Measurements from ENCODE around the gene GAMT.

The GAMT gene

GRCh38 chr19:1396019-1396767 lies 5.1 kb downstream of the GAMT start:
- no peak overlapping the region for H3K9ac ChIP-seq (ENCODE audit: insufficient read length)
- no peaks in the 10 kb centered on the region; the same call in 1 of the 2 replicates for H3K36me3 ChIP-seq (ENCODE audit: insufficient read depth, low read length)
- peak overlapping the region; percentile 32 for H3K4me3 ChIP-seq
- DNase-seq (ENCODE audit: low read depth, low spot score), result no peak
- no peak for TF ChIP-seq EZH2 (IDR thresholded peaks at IDR 0.05)
- no peak overlapping the region for H3K27ac ChIP-seq
- no peaks in the 10 kb centered on the region for H3K9me3 ChIP-seq (ENCODE audit: low read depth, low read length)

GRCh38 chr19:1395194-1396018 lies 5.9 kb downstream of the GAMT start:
- peaks cover 6% of the 10 kb centered on the region; the same call in 1 of the 2 replicates for H3K36me3 ChIP-seq (ENCODE audit: insufficient read depth, low read length)
- H3K27ac ChIP-seq, result no peak overlapping the region
- no peaks in the 10 kb centered on the region for H3K9me3 ChIP-seq (ENCODE audit: low read depth, low read length)
- peak; percentile 43 for TF ChIP-seq POLR2AphosphoS5 (IDR thresholded peaks at IDR 0.05; ENCODE audit: borderline replicate concordance, low read depth, low read length)
- no peak for TF ChIP-seq EZH2 (IDR thresholded peaks at IDR 0.05)
- no peak overlapping the region for H3K9ac ChIP-seq (ENCODE audit: insufficient read length)
- no peak for DNase-seq (ENCODE audit: low read depth, low spot score)
- no peak overlapping the region for H3K4me3 ChIP-seq

- Histone ChIP-seq H3K36me3 (ENCODE audit: insufficient read depth, low read length) (peaks cover 6% of the 10 kb centered on the region; the same call in 1 of the 2 replicates), H3K9ac (ENCODE audit: insufficient read length) (no peak overlapping the region)
- DNase-seq (ENCODE audit: low read depth, low spot score), result no peak
Observed at GRCh38 chr19:1394252-1395193, 6.8 kb downstream of the GAMT start.

GRCh38 chr19:1393841-1394240 lies 7.5 kb downstream of the GAMT start:
- no peaks in the 10 kb centered on the region for H3K9me3 ChIP-seq (ENCODE audit: low read depth, low read length)
- H3K27ac ChIP-seq, result no peak overlapping the region
- H3K36me3 ChIP-seq (ENCODE audit: insufficient read depth, low read length), result peaks cover 11% of the 10 kb centered on the region; the same call in 1 of the 2 replicates
- TF ChIP-seq FOXP2 (optimal IDR thresholded peaks at IDR 0.05; ENCODE audit: control extremely low read depth, extremely low read length, insufficient read depth) (no peak), POLR2AphosphoS5 (IDR thresholded peaks at IDR 0.05; ENCODE audit: borderline replicate concordance, low read depth, low read length) (no peak), EZH2 (IDR thresholded peaks at IDR 0.05) (no peak)
- H3K4me3 ChIP-seq, result no peak overlapping the region
- H3K9ac ChIP-seq (ENCODE audit: insufficient read length), result no peak overlapping the region
- no peak for DNase-seq (ENCODE audit: low read depth, low spot score)

More at GRCh38 chr19:1394252-1395193, 6.8 kb downstream of the GAMT start:
- TF ChIP-seq EZH2 (IDR thresholded peaks at IDR 0.05), result no peak
- no peak for TF ChIP-seq FOXP2 (optimal IDR thresholded peaks at IDR 0.05; ENCODE audit: control extremely low read depth, extremely low read length, insufficient read depth)
- no peak for TF ChIP-seq POLR2AphosphoS5 (IDR thresholded peaks at IDR 0.05; ENCODE audit: borderline replicate concordance, low read depth, low read length)
- no peaks in the 10 kb centered on the region for H3K9me3 ChIP-seq (ENCODE audit: low read depth, low read length)
- H3K4me3 ChIP-seq, result no peak overlapping the region
- no peak overlapping the region for H3K27ac ChIP-seq

GRCh38 chr19:1392939-1393530 lies 8.3 kb downstream of the GAMT start:
- peaks cover 19% of the 10 kb centered on the region; the same call in 1 of the 2 replicates for H3K36me3 ChIP-seq (ENCODE audit: insufficient read depth, low read length)
- no peaks in the 10 kb centered on the region for H3K9me3 ChIP-seq (ENCODE audit: low read depth, low read length)
- H3K4me3 ChIP-seq, result no peak overlapping the region
- TF ChIP-seq POLR2AphosphoS5 (IDR thresholded peaks at IDR 0.05; ENCODE audit: borderline replicate concordance, low read depth, low read length), result no peak
- H3K27ac ChIP-seq, result no peak overlapping the region
- no peak for DNase-seq (ENCODE audit: low read depth, low spot score)
- no peak overlapping the region for H3K9ac ChIP-seq (ENCODE audit: insufficient read length)

- no peak for TF ChIP-seq POLR2AphosphoS5 (IDR thresholded peaks at IDR 0.05; ENCODE audit: borderline replicate concordance, low read depth, low read length)
- TF ChIP-seq FOXP2 (optimal IDR thresholded peaks at IDR 0.05; ENCODE audit: control extremely low read depth, extremely low read length, insufficient read depth), result no peak
- no peak for TF ChIP-seq EZH2 (IDR thresholded peaks at IDR 0.05)
- Histone ChIP-seq H3K4me3 (no peak overlapping the region), H3K9me3 (ENCODE audit: low read depth, low read length) (no peaks in the 10 kb centered on the region), H3K27ac (no peak overlapping the region), H3K36me3 (ENCODE audit: insufficient read depth, low read length) (peaks cover 19% of the 10 kb centered on the region; the same call in 1 of the 2 replicates), H3K9ac (ENCODE audit: insufficient read length) (no peak overlapping the region)
- no peak for DNase-seq (ENCODE audit: low read depth, low spot score)
Observed at GRCh38 chr19:1392407-1392806, 8.9 kb downstream of the GAMT start.

- H3K9ac ChIP-seq (ENCODE audit: insufficient read length), result no peak overlapping the region
- DNase-seq (ENCODE audit: low read depth, low spot score), result no peak
- H3K9me3 ChIP-seq (ENCODE audit: low read depth, low read length), result no peaks in the 10 kb centered on the region
- peaks cover 19% of the 10 kb centered on the region; the same call in 1 of the 2 replicates for H3K36me3 ChIP-seq (ENCODE audit: insufficient read depth, low read length)
- no peak overlapping the region for H3K27ac ChIP-seq
- TF ChIP-seq EZH2 (IDR thresholded peaks at IDR 0.05) (no peak), FOXP2 (optimal IDR thresholded peaks at IDR 0.05; ENCODE audit: control extremely low read depth, extremely low read length, insufficient read depth) (no peak), POLR2AphosphoS5 (IDR thresholded peaks at IDR 0.05; ENCODE audit: borderline replicate concordance, low read depth, low read length) (no peak)
- H3K4me3 ChIP-seq, result no peak overlapping the region
Observed at GRCh38 chr19:1390890-1391423, 10.4 kb downstream of the GAMT start.

All from SK-N-MC (cell line).